Middle frontal gyrus (tissue), 1 donor: ENCODE measurements around the gene FARS2.

Experiments
- DNase-seq: peaks from one replicate; pipeline ENCODE4 v3.0.0-alpha.2; 2015; ENCODE audit warnings: low spot score; ENCODE audit errors: extremely low spot score

FARS2 gene

DNA sequence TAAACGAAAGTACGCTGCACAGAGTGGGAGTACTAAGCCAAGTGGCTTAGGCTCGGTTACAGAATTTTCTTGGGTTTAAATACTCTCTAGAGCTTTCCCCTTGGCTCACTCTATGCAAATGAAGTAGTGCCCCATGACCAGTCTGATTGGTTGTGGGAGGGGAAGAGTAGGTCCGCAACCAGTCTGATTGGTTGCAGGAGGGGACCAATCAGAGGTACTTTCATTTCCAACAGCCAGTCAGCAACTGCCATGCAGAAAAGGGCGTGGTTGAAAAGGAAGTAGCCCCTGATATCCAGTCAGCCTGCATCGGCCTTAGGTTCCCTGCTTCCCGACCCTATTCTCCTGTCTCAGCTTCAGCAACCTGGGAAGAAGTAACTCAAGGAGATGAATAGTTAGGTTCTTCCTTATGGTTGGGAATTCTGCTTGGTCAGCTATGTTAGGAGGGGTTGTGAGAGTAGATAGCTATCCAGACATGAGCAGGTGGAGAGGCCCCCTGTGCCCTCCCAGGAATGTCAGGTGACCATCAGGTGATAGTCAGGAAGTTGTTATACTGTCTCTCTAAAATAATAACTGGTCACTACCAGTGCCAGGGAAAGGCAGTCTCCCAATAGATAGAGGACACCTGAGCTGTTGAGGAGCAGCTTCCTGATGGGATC is 57.4 kb downstream of the FARS2 start:
- DNase-seq = no peak

DNA sequence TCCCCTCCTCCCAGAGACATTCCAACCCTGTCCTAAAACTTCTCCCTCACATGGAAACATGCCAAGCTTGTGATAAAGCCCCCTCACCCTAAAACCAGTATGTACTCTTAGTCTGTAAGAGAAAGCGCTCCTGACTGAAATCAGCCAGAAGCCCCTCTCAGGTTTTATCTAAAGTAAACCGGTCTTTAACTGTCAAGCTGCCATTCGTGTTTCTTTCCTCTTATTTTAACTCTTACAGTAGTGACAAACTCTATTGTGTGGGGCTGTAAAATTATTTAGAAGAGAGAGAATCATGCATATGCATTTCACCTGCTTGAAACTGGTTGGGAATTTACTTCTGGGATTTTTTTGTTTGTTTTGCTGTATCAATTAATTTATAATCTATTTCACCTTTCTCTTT is 62.7 kb downstream of the FARS2 start:
- DNase-seq = no peak

DNA sequence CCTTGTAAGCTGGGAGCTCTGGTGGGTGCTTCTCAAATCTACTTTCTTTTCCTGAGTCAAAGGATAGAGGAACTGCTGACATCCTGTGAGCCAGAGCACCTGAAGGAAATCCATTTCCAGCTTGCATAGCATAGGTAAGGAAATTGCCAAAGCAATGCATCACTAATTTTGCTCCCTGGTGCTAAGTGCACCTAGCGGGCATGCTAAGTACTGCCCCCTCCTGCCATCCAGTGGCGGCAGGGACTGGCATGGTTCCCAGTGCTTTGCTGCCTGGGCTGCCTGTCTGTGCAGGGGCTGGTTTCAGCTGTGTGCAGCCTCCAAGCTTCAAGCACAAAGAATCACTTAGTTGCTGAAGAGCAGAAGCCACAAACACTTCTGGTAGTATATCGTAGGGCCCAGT is 63.9 kb downstream of the FARS2 start:
- DNase-seq = peak; percentile 54

DNA sequence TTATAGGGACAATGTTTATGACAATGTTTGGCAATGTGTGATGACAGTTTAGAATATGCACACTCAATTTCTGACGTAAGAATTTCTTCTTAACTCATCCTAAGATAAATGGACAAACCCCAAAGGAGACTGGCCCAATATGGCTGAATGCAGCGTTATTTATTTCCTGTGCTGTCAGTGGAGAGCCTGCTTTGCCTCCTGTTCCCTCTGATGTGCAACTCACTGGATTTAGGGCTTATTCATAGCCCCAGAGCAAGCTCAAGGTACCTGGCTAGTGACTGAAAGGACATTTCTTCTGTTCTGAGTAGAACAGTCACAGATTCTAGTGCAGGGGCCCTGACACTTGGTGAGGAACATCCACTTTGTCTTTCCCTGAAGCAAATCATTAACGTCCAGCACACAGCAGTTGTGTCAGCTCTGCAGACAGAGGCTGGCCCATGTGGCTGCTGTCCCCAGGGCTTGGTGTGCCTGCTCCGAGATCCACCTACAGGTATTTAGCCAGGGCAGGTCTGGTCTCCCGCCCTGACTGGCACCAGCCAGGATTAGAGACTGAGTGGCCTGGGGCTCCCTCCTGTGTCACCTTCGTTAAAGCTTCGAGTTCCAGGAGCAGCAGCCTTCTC is 64.8 kb downstream of the FARS2 start:
- no peak for DNase-seq

DNA sequence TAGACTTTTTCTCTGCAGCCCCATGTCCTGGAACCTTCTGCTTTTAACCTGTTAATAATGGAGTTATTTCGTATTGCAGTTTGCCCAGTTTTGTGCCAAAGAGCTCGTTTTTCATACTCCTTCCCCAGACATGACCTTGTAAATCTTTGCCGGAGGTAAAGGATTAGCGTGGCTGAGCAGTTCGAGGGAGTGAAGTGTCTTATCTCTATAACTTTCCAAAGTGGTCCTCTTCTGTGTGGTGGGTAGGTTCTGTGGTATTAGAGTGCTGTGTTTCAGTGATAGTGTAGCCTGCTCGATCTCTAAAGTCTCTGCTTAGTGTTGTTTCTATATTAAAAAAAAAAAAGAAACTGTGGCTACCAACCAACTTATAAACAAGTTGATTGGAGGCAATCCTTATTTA is 67.5 kb downstream of the FARS2 start:
- DNase-seq = no peak

DNA sequence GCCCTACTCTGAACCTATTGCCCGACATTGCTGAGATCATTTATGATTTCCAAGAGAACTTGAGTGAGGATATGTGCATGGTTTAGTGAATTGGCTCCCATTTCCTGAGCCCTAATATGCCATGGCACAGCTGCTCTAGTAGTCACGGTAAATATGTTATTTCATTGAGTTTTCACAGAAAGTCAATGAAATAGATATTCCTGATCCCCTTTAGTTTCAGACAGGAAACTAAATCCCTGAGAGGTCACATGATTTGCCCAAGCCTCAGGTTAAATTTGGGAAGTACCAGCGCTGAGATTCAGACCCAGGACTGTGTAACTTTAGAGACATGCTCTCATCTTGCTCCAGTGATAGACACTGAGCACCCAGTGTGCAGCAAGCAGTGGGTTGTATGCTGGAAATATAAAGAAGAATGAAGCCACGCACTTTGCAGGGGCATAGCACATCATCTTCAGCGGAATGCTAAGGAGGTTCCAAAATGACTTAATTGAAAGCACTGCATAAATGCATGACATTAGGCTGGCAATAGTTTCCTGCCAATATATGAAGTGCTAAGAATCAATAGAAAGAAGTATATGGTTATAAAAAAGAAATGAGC is 70.6 kb downstream of the FARS2 start:
- no peak for DNase-seq

DNA sequence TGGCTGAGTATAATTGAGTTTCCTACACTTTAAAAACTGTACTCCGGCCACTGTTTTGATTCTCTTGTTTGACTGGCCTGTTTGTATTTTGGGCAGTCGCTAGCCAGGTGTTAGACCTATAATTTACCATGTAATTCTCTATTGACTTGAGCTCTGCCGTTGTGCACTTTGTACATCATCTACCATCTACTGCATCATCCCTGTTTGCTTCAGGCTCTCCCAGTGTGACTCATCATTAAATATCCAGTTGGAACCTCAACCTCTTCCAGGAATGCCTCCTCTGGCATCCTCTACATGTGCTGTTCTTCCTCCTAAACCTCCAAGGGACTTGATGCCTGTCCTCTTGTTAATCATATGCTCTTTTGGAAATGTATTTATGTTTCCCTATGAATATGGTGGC is 72.3 kb downstream of the FARS2 start:
- no peak for DNase-seq

DNA sequence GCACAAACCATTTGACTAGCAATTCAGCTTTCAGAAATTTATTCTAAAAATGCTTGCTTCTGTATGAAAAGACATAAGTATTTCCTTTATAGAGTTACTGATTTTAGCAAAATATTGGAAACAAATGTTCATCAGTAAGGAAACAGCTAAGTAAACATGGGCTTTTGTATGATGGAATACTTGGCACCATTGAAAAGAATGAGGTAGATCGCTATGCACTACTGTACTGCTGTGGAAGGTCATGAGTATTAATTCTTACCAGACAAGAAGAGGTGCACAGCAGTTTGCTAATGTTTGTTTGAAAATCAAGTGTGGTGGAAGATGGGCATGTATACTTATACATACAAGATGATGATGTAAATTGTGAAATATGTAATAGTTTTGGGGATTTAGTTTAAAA is 73.0 kb downstream of the FARS2 start:
- no peak for DNase-seq

DNA sequence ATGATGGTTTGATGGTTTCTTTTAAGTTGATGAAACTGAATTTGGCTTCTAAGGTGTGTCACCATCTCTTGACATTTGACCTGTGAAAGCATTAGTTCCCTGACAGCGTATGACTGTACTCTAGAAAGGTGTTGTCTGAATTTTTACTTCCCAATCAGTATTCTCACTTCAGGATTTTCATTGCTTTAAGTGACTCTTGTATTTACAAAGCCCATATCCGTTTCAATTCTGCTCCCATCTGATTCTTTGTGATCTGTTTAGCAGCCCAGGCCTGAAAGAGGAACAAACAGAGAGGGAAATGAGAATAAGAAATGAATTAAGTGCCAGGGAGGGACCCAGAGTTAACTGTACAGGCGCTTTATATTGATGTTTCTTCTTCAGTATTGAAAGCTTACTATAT is 73.7 kb downstream of the FARS2 start:
- DNase-seq = no peak

DNA sequence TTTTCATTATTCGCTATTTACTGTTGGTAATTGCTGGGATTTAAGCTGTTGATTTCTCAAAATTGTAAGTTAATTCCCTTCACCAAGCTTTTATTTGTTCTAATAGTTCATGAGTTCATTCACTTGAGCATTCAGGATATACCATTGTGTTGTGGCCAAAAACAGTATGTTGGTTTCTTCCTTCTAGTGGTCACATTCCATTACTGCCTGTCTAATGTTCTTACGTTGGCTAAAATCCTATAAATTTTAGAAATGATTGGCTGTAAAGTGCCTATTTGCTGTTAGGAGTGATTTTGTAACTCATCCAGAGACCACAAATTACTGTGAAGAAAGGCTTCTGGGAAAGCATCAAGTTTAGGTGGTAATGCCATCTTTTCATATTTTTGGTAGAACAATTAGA is 76.3 kb downstream of the FARS2 start:
- no peak for DNase-seq

DNA sequence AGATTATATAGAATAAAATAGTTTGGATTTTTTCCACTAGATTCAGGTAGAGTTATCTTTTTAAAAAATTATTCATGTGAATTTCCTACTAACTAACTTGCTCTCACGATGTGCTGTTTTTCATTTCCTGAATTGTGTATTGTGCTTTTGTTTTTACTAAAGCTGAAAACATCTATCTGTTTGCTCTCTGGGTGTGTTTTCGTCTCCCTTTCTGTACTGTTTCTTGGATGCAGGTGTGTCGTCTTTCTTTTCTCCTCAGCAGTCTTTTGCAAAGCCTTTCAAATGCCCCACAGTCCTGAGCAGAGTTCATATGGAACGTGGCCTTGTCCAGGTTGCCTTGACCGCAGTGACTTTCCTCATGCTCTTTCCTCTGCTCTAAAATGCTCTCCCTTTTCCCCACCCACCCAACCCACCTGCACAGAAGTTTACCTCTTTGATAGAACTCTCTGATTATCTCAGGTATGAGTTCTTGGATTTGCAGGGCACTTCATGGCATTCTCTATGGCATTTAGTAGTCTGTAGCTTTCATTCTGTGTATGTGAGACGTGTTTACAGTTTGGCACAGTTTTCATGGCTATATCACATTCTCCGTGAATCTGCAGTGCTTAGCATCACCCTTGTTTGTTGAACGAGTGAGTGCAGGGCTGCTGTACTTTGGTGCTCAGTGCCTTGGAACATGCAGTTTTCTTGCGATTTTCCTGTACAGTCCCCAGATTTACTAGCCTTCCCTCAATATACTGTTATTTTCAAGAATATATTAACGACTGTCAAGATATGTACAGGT is 77.1 kb downstream of the FARS2 start:
- DNase-seq = no peak

DNA sequence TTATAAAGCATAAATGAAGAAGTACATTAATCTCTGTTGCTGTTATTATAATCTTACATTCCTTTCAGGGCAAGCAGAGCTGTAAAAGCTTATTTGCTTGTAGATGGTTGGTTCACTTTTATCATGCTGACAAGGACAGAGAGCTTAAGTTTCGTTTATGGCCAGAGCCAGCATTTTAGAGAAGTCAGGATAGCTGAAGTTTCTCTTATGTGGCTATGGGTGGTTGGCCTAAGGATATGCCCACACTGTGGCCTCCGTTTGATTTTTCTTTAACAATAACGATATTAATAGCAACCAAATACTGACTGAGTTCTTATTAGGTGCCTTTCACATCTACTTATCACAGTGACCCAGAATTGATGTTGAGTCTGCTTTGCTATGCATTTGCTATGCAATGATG is 78.5 kb downstream of the FARS2 start:
- no peak for DNase-seq

DNA sequence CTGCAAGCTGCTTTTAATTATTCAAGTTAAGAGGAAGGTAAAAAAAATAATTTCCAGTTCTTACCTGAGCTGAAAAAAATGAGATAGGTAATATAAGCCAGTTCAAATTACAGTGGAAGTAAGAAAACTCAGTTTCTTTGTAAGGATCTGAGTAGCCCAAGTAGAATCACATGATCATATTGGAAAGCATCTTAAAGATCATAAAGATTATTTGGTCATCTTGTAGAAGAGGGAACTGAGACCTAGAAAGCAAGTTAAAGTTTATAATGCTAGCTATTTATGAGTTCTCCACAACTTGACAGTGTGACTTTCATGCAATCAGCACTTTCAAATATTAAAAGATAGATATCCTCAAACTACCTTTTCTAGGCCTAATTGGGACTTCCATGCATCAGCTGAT is 80.5 kb downstream of the FARS2 start:
- DNase-seq = no peak

DNA sequence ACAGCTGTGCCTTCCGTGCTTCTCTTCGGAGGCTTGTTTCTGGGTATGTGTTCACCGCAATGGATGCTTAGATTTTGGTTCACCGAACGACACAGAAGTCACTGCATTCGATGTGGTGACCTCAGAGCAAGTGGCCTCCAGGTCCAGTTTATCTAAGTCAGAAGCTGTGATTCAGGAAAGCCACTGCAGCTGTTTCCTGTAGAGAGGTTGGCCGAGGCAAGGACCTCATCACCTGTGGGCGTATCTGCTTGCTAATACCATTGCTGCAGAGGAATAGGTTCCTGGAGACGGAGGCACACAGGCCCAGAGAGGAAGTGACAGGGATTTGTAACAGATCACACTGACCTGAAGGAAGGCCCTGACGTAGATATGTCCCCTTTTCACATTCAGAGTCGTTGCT is 82.7 kb downstream of the FARS2 start:
- no peak for DNase-seq

DNA sequence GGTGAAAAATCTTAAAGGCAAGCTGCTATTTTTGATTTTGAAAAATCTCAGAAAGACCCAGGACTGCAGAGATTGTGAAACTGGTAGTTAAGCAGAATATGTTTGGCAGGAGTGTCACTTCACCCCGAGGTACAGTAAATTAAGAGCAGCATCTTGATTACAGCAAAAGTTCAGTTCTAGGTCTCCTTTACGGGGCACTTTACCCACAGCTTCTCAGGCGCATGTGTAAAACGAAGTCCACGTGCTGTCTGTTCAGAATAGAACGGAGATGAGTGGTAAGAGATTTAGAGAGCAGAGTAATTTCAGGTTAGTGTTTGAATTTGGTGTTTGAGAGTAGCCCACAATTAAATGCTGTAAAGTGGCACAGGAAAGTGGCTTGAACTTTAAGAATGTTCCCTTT is 84.0 kb downstream of the FARS2 start:
- DNase-seq = no peak

DNA sequence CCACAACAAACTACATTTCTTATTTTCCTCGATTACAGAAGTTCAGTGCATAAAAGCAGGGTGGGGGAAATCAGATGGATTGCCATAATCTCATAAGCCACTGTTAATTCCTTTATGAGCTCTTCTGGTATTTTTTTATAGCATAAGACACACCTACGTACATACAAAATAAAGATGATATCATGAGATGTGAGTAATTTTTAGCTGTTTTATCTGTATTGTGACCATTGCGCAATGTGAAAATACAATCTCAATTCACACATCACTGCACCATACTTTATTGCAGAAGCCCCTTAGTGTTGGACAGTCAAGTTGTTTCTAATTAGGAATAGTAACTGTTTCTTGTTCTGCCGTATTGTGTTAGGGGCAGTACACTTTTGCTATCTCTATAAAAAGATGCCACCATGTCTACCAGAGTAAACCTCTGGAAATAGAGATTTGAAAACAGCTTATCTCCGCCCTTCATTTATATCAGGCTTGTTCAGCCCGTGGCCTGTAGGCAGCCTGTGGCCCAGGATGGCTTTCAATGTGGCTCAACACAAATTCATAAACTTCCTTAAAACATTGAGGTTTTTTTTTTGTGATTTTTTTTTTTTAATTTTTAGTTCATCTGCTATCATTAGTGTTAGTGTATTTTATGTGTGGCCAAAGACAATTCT is 90.4 kb downstream of the FARS2 start:
- DNase-seq = no peak

DNA sequence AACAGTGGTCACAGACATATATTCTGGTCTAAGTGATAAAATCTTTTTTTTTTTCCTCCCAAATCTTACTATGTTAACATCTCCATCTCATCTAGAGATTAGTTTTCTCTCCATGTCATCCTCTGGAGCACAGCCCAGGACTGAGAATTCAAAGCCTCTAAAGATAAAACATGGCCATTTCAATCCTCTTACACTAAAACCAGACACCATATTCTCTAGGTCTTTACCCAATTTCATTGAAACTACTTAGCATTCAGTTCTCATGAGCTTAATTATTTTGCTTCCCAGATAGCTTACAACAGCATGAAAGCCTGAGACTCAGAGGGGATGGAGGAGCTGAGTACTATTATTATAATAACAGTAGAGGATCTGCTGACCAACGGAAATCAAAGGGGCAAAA is 92.7 kb downstream of the FARS2 start:
- no peak for DNase-seq

DNA sequence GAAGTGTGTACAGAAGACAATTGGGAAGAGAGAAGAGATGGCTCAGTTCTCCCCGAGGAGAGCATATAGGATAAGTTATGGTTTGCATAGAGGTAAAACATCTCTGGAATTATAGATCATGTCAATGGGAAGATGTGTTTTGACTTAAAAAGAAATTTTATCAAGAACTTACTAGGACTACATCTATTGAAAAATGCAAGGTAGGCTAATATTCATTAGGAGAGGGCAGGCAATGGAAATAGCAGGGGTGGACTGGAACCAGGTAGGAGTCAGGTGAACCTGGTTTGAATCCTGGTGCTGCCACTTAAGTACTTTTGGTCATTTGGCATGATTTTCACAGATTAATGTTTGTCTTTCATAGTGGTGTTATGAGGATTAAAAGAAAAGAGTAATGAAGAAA is 96.2 kb downstream of the FARS2 start:
- DNase-seq = no peak

DNA sequence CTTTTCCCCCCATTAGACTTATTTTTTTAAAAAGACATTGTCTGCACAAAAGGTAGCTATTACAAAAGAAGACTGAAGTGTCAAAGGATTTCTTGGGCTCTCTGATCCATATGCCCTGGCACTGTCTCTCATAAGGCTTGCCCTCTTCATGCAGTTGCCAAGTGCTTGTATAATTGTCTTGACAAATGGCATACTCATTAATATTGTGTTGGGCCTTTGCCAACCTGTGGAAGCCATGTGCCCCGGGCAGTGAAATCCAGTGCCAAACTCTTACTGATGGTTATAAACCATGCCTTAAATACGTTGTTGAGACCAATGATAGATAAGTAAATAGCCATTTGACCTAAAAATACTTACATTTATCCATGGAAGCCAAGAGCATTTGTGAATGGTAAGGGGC is 98.1 kb downstream of the FARS2 start:
- no peak for DNase-seq

DNA sequence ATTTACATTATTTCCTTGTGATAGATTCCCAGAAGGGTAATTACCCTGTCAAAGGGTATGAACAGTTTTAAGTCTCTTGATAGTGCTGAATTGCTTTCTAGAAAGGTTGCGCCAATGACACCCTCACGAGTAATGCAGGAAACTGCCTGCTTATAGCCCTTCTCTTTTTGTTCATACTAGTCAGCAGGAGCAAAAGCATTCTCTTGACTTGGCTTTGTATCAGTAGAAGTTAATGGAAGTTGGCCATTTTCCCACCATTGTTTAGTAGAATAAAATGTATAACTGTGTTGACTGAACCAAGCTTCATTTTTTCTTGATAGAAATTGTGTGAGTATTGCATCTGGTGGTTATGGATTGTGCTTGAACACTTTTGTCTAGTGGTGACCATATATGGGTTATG is 100.1 kb downstream of the FARS2 start:
- DNase-seq = no peak

DNA sequence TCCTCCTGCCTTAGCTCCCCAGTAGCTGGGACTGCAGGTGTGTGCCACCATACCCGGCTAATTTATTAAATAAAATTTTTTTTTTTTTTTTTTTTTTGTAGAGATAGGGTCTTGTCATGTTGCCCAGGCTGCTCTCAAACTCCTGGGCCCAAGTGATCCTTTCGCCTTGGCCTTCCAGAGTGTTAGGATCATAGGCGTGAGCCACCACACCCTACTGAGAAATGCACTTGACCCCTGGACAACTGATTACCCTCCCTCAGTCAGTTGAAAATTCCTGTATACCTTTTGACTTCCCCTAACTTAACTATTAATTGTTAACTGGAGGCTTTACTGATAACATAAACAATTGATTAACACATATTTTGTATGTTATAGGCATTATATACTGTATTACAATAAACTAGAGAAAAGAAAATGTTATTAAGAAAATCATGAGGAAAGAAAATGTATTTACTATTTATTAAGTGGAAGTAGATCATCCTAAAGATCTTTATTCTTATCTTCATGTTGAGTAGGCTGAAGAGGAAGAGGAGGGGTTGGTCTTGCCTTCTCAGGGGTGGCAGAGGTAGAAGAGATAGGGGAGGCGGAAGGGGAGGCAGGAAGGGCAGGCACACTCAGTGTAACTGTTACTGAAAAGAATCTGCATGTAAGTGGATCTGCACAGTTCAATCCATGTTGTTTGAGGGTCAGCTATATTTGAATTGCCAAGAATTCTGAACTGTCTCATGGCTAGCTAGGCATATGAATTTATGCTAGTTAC is 104.3 kb downstream of the FARS2 start:
- DNase-seq = no peak
